GM19324 (cell line): ENCODE results near the gene ADGRG6.
"Not testable (repeated sequence)": the region's sequence is repeated elsewhere in the genome, so short reads cannot be mapped to it uniquely, and the experiment has no call there.

Experiments used
- ATAC-seq: cut with Tn5 transposase; IDR thresholded peaks from one replicate; pipeline ENCODE4 v1.9.1; 2021; ENCODE audit warnings: mild to moderate bottlenecking, moderate library complexity; ENCODE audit not compliant: unreplicated experiment, low FRiP score

Gene ADGRG6

GRCh38 chr6:142301651-142302391 is at the start of gene ADGRG6:
Gene ADGRG6, plus strand, starts transcription at chr6:142302007. Its CDS starts 323 bp downstream, at chr6:142302330.
- peak; percentile 55 for ATAC-seq

GRCh38 chr6:142254513-142254912 is 47.3 kb upstream of the ADGRG6 start:
- ATAC-seq = no peak

GRCh38 chr6:142255785-142256184 is 46.0 kb upstream of the ADGRG6 start:
- no peak for ATAC-seq

GRCh38 chr6:142258305-142258704 is 43.5 kb upstream of the ADGRG6 start:
- no peak for ATAC-seq

- no peak for ATAC-seq
These were observed 43.0 kb upstream of the ADGRG6 start for GRCh38 chr6:142258757-142259156.

GRCh38 chr6:142260748-142261147 is 41.1 kb upstream of the ADGRG6 start:
- no peak for ATAC-seq

GRCh38 chr6:142262231-142262630 is 39.6 kb upstream of the ADGRG6 start:
- no peak for ATAC-seq

- ATAC-seq = no peak
These were observed 36.3 kb upstream of the ADGRG6 start for GRCh38 chr6:142265476-142265875.

- no peak for ATAC-seq
These were observed 35.7 kb upstream of the ADGRG6 start for GRCh38 chr6:142266060-142266459.

GRCh38 chr6:142271476-142271875 is 30.3 kb upstream of the ADGRG6 start:
- no peak for ATAC-seq

- ATAC-seq = no peak
These were observed 27.2 kb upstream of the ADGRG6 start for GRCh38 chr6:142274656-142275055.

GRCh38 chr6:142275236-142276006 is 26.4 kb upstream of the ADGRG6 start:
- ATAC-seq = no peak

GRCh38 chr6:142276256-142276655 is 25.6 kb upstream of the ADGRG6 start:
- no peak for ATAC-seq

GRCh38 chr6:142279350-142280180 is 22.2 kb upstream of the ADGRG6 start:
- ATAC-seq = no peak

GRCh38 chr6:142280265-142280664 is 21.5 kb upstream of the ADGRG6 start:
- ATAC-seq = no peak

- ATAC-seq = no peak
These were observed 20.9 kb upstream of the ADGRG6 start for GRCh38 chr6:142280927-142281326.

- not testable (repeated sequence) for ATAC-seq
These were observed 18.7 kb upstream of the ADGRG6 start for GRCh38 chr6:142283138-142283537.

- ATAC-seq = no peak
These were observed 17.4 kb upstream of the ADGRG6 start for GRCh38 chr6:142284419-142284818.

- ATAC-seq = no peak
These were observed 16.3 kb upstream of the ADGRG6 start for GRCh38 chr6:142285235-142286087.

- ATAC-seq = no peak
These were observed 15.8 kb upstream of the ADGRG6 start for GRCh38 chr6:142286088-142286409.
